Cardiac muscle cell (in vitro differentiated cells and primary cell): Measurements from ENCODE around the gene OS9. TPM values are rescaled to one million over a fixed set of nuclear protein-coding genes. Genes with fewer than 3 reads are reported as not detected.

Experiments used
- DNase-seq, 2 donors: peaks; one replicate each; pipeline versions ENCODE4 v3.0.0 to v3.0.0-alpha.2; 2010 to 2017; ENCODE audit warnings: low read depth in 1 of 2, low spot score in 1 of 2
- H3K27ac ChIP-seq: fragments of 200-600 bp; sonication (generic); 2 replicates; pipeline ENCODE4 v1.5.1; 2016
- H3K27me3 ChIP-seq: fragments of 200-600 bp; sonication (generic); 2 replicates; pipeline ENCODE4 v1.6.0; 2016; ENCODE audit warnings: control low read depth
- H3K36me3 ChIP-seq: fragments of 200-600 bp; sonication (generic); 2 replicates; pipeline ENCODE4 v1.5.1; 2016; ENCODE audit warnings: control low read depth
- H3K4me1 ChIP-seq: fragments of 200-600 bp; sonication (generic); 2 replicates; pipeline ENCODE4 v1.8.1; 2017; ENCODE audit warnings: low read depth, mild to moderate bottlenecking, mixed run types
- H3K4me3 ChIP-seq: fragments of 200-600 bp; sonication (generic); 2 replicates; pipeline ENCODE4 v1.5.1; 2016; ENCODE audit warnings: mild to moderate bottlenecking
- H3K9me3 ChIP-seq: fragments of 200-600 bp; sonication (generic); 2 replicates; pipeline ENCODE4 v1.5.1; 2017; ENCODE audit warnings: low read depth, mild to moderate bottlenecking, control low read depth
- CTCF ChIP-seq: IDR thresholded peaks from 2 replicates; pipeline ENCODE4 v1.5.1; 2012; ENCODE audit warnings: low read depth, mild to moderate bottlenecking, low read length
- polyA plus RNA-seq: library from polyadenylated mRNA; unstranded; fragments of >200 nt; fragmentation: Nextera tagmentation; extraction: Ambion mirVana; gene quantifications from 2 replicates; pipeline ENCODE4 v1.2.1, GENCODE V29; 2016
- total RNA-seq: library from RNA; depleted of rRNA; stranded (reverse); fragments of >200 nt; gene quantifications from 2 replicates; pipeline ENCODE4 v1.2.3, GENCODE V29; 2016

Gene OS9
- total and polyA plus RNA-seq, 2 experiments from 2014 or later: 134 to 182 TPM

GRCh38 chr12:57763881-57764661 is 70.1 kb downstream of the OS9 start:
- Histone ChIP-seq H3K4me1 (no peaks in the 10 kb centered on the region), H3K27ac (no peak overlapping the region), H3K27me3 (peaks cover 67% of the 10 kb centered on the region), H3K4me3 (no peak overlapping the region), H3K36me3 (peaks cover 1% of the 10 kb centered on the region), H3K9me3 (no peaks in the 10 kb centered on the region)
- no peak for TF ChIP-seq CTCF
- DNase-seq: no peak

GRCh38 chr12:57764662-57765002 is 70.7 kb downstream of the OS9 start:
- no peak overlapping the region for H3K27ac ChIP-seq
- no peak for DNase-seq

GRCh38 chr12:57765003-57765697 is 71.2 kb downstream of the OS9 start:
- peak; percentile 47 for TF ChIP-seq CTCF
- Histone ChIP-seq H3K9me3 (no peaks in the 10 kb centered on the region), H3K4me3 (no peak overlapping the region), H3K27me3 (peaks cover 67% of the 10 kb centered on the region), H3K4me1 (no peaks in the 10 kb centered on the region), H3K36me3 (no peaks in the 10 kb centered on the region), H3K27ac (no peak overlapping the region)
- DNase-seq: peak; percentile 36 to 37

More at GRCh38 chr12:57764662-57765002, 70.7 kb downstream of the OS9 start:
- no peak overlapping the region for H3K4me3 ChIP-seq
- peaks cover 67% of the 10 kb centered on the region for H3K27me3 ChIP-seq
- H3K9me3 ChIP-seq: no peaks in the 10 kb centered on the region
- no peaks in the 10 kb centered on the region for H3K36me3 ChIP-seq
- H3K4me1 ChIP-seq: no peaks in the 10 kb centered on the region
- TF ChIP-seq CTCF: no peak

- Histone ChIP-seq H3K36me3 (no peaks in the 10 kb centered on the region), H3K9me3 (no peaks in the 10 kb centered on the region), H3K27me3 (peaks cover 67% of the 10 kb centered on the region), H3K27ac (no peak overlapping the region), H3K4me3 (peak overlapping the region; percentile 9), H3K4me1 (no peaks in the 10 kb centered on the region)
- no peak for DNase-seq
- no peak for TF ChIP-seq CTCF
Observed at GRCh38 chr12:57765698-57766463, 71.9 kb downstream of the OS9 start.

GRCh38 chr12:57766464-57767304 is 72.8 kb downstream of the OS9 start, which contains the start of gene CYP27B1:
CYP27B1 (minus strand) TSS chr12:57767078; CDS start chr12:57767041, 37 bp downstream.
- Histone ChIP-seq H3K36me3 (no peaks in the 10 kb centered on the region), H3K9me3 (no peaks in the 10 kb centered on the region), H3K27ac (no peak within 1 kb of the TSS), H3K4me3 (peak within 1 kb of the TSS; percentile 9), H3K4me1 (peaks cover 4% of the 10 kb centered on the region), H3K27me3 (peaks cover 62% of the 10 kb centered on the region)
- peak; percentile 45 to 59 for DNase-seq
- peak; percentile 14 for TF ChIP-seq CTCF
